ENCODE measurements around the gene DOCK1. TPM values are rescaled to one million over a fixed set of nuclear protein-coding genes. Genes with fewer than 3 reads are reported as not detected.

DOCK1 gene
- total and polyA plus RNA-seq, 2 donors from 2014 or later, result 15.8 to 81.7 TPM

- peaks cover 0 to 10% (median 0%) of the 10 kb centered on the region in 3 donors for H3K4me1 ChIP-seq (ENCODE audit: control insufficient read depth in 2 of 3, insufficient read depth in 2 of 3, low read depth in 1 of 3, low read length in 3 of 3)
- peak in 1 of 5 donors; percentile 4 for DNase-seq
- H3K27me3 ChIP-seq (ENCODE audit: control insufficient read depth, insufficient read depth, low read length), result no peaks in the 10 kb centered on the region
- no peak overlapping the region for H3K27ac ChIP-seq (ENCODE audit: low read depth in 2 of 2, low read length in 2 of 2)
- H3K9ac ChIP-seq (ENCODE audit: low read length in 3 of 3), result no peak overlapping the region
- H3K4me3 ChIP-seq (ENCODE audit: low read length in 3 of 3), result peak overlapping the region in 1 of 3 donors; percentile 12
- intact Hi-C loops (cut with DNase I), result no loop called here
- FAIRE-seq, result no peak
- TF ChIP-seq CTCF (IDR thresholded peaks at IDR 0.05; ENCODE audit: borderline replicate concordance, extremely low read depth, insufficient read depth), result no peak
- H3K9me3 ChIP-seq (ENCODE audit: control insufficient read depth in 2 of 3, insufficient read depth in 1 of 3, low read length in 3 of 3), result no peaks in the 10 kb centered on the region
- H3K36me3 ChIP-seq (ENCODE audit: control insufficient read depth in 2 of 3, insufficient read depth in 3 of 3, low read length in 3 of 3), result no peaks in the 10 kb centered on the region
Measured at GRCh38 chr10:127194599-127194998, 289.4 kb downstream of the DOCK1 start.

DNA sequence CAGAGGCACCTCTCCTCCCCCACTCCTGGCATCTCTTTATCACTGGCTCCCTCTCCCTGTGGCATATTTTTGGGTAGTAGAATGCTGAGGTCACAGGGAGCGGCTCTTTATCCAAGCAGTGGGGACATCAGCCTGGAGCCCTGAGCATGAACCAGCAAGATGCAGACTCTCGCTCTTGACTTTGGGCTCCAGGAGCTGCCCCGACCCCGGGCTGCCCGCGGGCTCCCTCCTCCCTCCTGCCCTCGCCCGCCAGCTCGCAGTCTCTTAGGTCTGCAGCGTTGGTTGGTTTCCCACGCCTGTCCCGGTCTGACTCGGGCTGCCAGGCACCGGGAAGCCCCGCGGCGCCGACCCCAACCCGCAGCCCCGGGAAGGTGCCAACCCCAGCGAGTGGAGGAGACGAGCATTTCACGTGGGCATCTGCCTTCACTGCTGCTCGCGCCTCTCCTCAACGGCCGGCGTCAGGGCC lies 289.8 kb downstream of the DOCK1 start:
- H3K4me3 ChIP-seq (ENCODE audit: low read length in 3 of 3), result peak overlapping the region in 1 of 3 donors; percentile 21
- peak in 1 of 5 donors; percentile 30 for DNase-seq
- intact Hi-C loops (cut with DNase I), result no loop called here

DNA sequence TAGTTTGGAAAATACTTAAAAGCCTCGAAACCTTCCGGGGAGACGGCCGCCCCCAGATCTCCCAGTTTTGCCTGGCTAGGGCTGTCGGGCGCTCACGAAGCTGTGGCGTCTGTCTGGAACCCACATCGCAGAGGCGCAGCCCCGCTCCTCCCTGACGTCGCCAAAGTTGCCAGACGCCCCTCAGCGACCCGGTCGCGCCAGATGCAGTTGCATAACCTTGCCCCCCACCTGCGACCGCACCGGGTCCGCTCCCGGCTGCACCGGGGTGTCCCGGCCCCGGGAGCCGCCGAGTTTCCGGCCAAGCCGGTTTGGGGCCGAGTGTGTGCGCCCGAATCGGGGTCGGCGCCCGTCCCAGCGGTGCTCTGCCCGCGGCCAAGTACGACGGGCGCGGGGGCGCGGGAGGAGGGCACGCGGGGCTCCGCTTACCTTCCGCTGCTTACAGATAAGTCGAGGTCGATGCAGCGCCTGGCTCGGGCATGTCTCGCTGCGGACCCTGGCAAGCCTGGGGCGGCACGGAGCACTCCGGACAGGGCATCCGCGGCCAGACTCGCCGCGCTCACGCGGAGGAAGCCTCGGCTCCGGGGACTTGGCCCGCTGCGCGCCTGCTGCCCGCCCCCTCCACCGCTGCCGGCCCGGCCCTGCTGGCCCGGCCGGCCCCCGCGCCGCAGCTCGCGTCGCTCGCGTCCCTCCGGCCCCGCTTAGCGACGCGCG lies 290.5 kb downstream of the DOCK1 start:
- intact Hi-C loops (cut with DNase I), result no loop called here
- H3K4me1 ChIP-seq (ENCODE audit: control insufficient read depth in 2 of 3, insufficient read depth in 2 of 3, low read depth in 1 of 3, low read length in 3 of 3), result peaks cover 0 to 10% (median 0%) of the 10 kb centered on the region in 3 donors
- no peaks in the 10 kb centered on the region for H3K9me3 ChIP-seq (ENCODE audit: control insufficient read depth in 2 of 3, insufficient read depth in 1 of 3, low read length in 3 of 3)
- H3K36me3 ChIP-seq (ENCODE audit: control insufficient read depth in 2 of 3, insufficient read depth in 3 of 3, low read length in 3 of 3), result peaks cover 0 to 2% (median 2%) of the 10 kb centered on the region in 3 donors
- H3K4me3 ChIP-seq (ENCODE audit: low read length in 3 of 3), result peak overlapping the region in 2 of 3 donors; percentile 13 to 27
- no peaks in the 10 kb centered on the region for H3K27me3 ChIP-seq (ENCODE audit: control insufficient read depth, insufficient read depth, low read length)
- FAIRE-seq (no peak), DNase-seq (peak; percentile 27 to 66 (median 46))
- no peak overlapping the region for H3K27ac ChIP-seq (ENCODE audit: low read depth in 2 of 2, low read length in 2 of 2)
- no peak for TF ChIP-seq CTCF (IDR thresholded peaks at IDR 0.05; ENCODE audit: borderline replicate concordance, extremely low read depth, insufficient read depth)
- H3K9ac ChIP-seq (ENCODE audit: low read length in 3 of 3), result no peak overlapping the region

More for the DNA sequence above, 289.8 kb downstream of the DOCK1 start:
- no peak for FAIRE-seq
- H3K9me3 ChIP-seq (ENCODE audit: control insufficient read depth in 2 of 3, insufficient read depth in 1 of 3, low read length in 3 of 3), result no peaks in the 10 kb centered on the region
- no peak overlapping the region for H3K9ac ChIP-seq (ENCODE audit: low read length in 3 of 3)
- no peaks in the 10 kb centered on the region for H3K27me3 ChIP-seq (ENCODE audit: control insufficient read depth, insufficient read depth, low read length)
- no peak for TF ChIP-seq CTCF (IDR thresholded peaks at IDR 0.05; ENCODE audit: borderline replicate concordance, extremely low read depth, insufficient read depth)
- H3K36me3 ChIP-seq (ENCODE audit: control insufficient read depth in 2 of 3, insufficient read depth in 3 of 3, low read length in 3 of 3), result peaks cover 0 to 2% (median 0%) of the 10 kb centered on the region in 3 donors
- peaks cover 0 to 10% (median 0%) of the 10 kb centered on the region in 3 donors for H3K4me1 ChIP-seq (ENCODE audit: control insufficient read depth in 2 of 3, insufficient read depth in 2 of 3, low read depth in 1 of 3, low read length in 3 of 3)
- H3K27ac ChIP-seq (ENCODE audit: low read depth in 2 of 2, low read length in 2 of 2), result no peak overlapping the region
